Lung (tissue), 12 donors: ENCODE measurements around the gene GRID1. TPM values are rescaled to one million over a fixed set of nuclear protein-coding genes. Genes with fewer than 3 reads are reported as not detected.
A peak's percentile ranks its signal among the peaks of the same experiment; 100 is the strongest.

Experiments used
- ATAC-seq: fragments of 200-7000 bp; cut with Tn5 transposase; one replicate; pipeline ENCODE4 v1.9.1; 2020; ENCODE audit warnings: moderate number of reproducible peaks; ENCODE audit not compliant: insufficient read depth, low FRiP score
- DNase-seq, 3 donors: peaks; one replicate each; pipeline ENCODE4 v3.0.0-alpha.2; 2013 to 2017
- H3K27ac ChIP-seq, 2 donors: one replicate each; pipeline ENCODE4 v1.5.1; 2013; ENCODE audit warnings: mild to moderate bottlenecking in 2 of 2, moderate library complexity in 2 of 2, control low read depth in 1 of 2, inconsistent platforms in 1 of 2, low read depth in 1 of 2, low read length in 1 of 2
- H3K27me3 ChIP-seq, 3 donors: one replicate each; pipeline ENCODE4 v1.5.1; 2013; ENCODE audit warnings: low read length in 2 of 3; ENCODE audit not compliant: control insufficient read depth in 3 of 3, insufficient read depth in 3 of 3
- H3K36me3 ChIP-seq, 4 donors: one replicate each; pipeline ENCODE4 v1.5.1; 2013; ENCODE audit warnings: low read length in 4 of 4, mild to moderate bottlenecking in 1 of 4, moderate library complexity in 1 of 4; ENCODE audit not compliant: control insufficient read depth in 4 of 4, insufficient read depth in 4 of 4
- H3K4me1 ChIP-seq, 5 donors: one replicate each; pipeline ENCODE4 v1.5.1; 2013; ENCODE audit warnings: low read length in 5 of 5, mild to moderate bottlenecking in 2 of 5, moderate library complexity in 1 of 5; ENCODE audit not compliant: control insufficient read depth in 5 of 5, insufficient read depth in 5 of 5
- H3K4me3 ChIP-seq: one replicate; pipeline ENCODE4 v1.5.1; 2013; ENCODE audit warnings: mild to moderate bottlenecking, control low read depth, moderate library complexity
- H3K9ac ChIP-seq, 2 donors: one replicate each; pipeline ENCODE4 v1.5.1; 2013; ENCODE audit warnings: low read length in 2 of 2, control low read depth in 1 of 2; ENCODE audit not compliant: insufficient read depth in 1 of 2
- H3K9me3 ChIP-seq, 4 donors: one replicate each; pipeline ENCODE4 v1.5.1; 2013; ENCODE audit warnings: low read length in 3 of 4, mild to moderate bottlenecking in 1 of 4, moderate library complexity in 1 of 4; ENCODE audit not compliant: control insufficient read depth in 4 of 4, insufficient read depth in 3 of 4
- WGBS, 2 donors: extraction: QIAGEN DNeasy Blood & Tissue Kit; methylation state at CpG; one replicate each; pipeline ENCODE4 v1.1.7; 2013; 5-methylcytosine and 5-hydroxymethylcytosine counted together
- polyA plus RNA-seq, 2 donors: library from polyadenylated mRNA; stranded (reverse); fragments of 200-250 nt; gene quantifications; one replicate each; pipeline ENCODE4 v1.2.1, GENCODE V29; 2013
- total RNA-seq, 2 donors: library from RNA; depleted of rRNA in 1 of 2; stranded (reverse); fragments of >200 nt in 1 of 2; gene quantifications; one replicate each; pipeline ENCODE4 v1.2.1, GENCODE V29; 2014 to 2021
- TF ChIP-seq, protein P1 (sequence below): IDR thresholded peaks from 2 replicates; pipeline ENCODE4 v1.5.1; 2012; ENCODE audit warnings: mild to moderate bottlenecking; ENCODE audit errors: control extremely low read depth, extremely low read depth
- donor health status: control.
- donor health status: control.
- donor health status: Bipolar disorder and iron deficiency.
- donor health status: healthy.
- donor health status: DM: yes; HTN: yes; CAD: no.

GRID1 gene
- total and polyA plus RNA-seq, 4 donors: 1.1 to 3.6 (median 2.2) TPM

DNA sequence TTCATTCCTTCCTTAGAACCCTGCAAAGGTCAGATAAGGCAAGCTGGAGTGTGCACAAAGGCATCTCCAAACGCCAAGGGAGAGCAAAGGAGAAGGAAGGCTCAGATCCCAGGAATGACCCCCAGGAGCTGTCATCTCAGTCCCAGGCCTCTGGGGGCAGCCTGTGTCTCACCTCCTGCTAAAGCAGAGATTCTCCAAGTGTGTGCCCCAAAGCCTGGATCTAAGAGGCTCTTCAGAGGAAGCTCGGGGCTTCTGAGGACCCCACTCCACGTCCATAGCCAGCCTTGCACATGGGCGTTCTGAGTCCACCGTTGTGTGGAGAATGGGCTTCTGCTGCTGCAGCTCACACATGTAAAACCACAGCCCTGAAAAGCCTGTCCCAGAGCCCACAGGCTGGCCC, 5.1 kb upstream of the GRID1 start:
- peaks cover 0 to 64% (median 51%) of the 10 kb centered on the region in 3 donors for H3K27me3 ChIP-seq

DNA sequence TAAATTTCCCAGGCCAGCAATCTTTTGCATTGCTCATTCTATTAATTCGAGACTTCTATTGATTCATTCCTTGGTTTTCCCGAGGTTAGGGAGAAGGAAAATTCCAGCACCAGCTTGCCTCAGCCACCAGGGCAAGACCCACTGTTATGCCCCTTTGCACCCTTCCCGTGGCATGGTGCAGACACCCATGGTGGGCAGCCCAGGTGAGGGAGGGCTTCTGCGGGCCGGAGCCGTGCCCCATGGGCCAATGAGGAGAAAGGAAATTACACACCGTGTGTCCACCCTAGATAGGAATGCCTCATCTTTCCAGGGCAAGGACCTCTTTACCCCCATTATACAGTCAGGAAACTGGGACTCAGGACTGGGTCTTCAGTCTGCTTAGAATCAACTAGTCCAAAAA, 4.5 kb upstream of the GRID1 start:
- Histone ChIP-seq H3K9ac (no peak overlapping the region), H3K9me3 (no peaks in the 10 kb centered on the region), H3K36me3 (no peaks in the 10 kb centered on the region), H3K27ac (no peak overlapping the region), H3K27me3 (peaks cover 0 to 62% (median 47%) of the 10 kb centered on the region in 3 donors), H3K4me1 (peaks cover 0 to 8% (median 0%) of the 10 kb centered on the region in 5 donors), H3K4me3 (no peak overlapping the region)
- DNase-seq: no peak
- TF ChIP-seq, protein P1, sequence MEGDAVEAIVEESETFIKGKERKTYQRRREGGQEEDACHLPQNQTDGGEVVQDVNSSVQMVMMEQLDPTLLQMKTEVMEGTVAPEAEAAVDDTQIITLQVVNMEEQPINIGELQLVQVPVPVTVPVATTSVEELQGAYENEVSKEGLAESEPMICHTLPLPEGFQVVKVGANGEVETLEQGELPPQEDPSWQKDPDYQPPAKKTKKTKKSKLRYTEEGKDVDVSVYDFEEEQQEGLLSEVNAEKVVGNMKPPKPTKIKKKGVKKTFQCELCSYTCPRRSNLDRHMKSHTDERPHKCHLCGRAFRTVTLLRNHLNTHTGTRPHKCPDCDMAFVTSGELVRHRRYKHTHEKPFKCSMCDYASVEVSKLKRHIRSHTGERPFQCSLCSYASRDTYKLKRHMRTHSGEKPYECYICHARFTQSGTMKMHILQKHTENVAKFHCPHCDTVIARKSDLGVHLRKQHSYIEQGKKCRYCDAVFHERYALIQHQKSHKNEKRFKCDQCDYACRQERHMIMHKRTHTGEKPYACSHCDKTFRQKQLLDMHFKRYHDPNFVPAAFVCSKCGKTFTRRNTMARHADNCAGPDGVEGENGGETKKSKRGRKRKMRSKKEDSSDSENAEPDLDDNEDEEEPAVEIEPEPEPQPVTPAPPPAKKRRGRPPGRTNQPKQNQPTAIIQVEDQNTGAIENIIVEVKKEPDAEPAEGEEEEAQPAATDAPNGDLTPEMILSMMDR: no peak
- no peak for ATAC-seq
- WGBS, 2 donors: 81 to 87% methylated on average over 7 of the region's 7 CpGs

More for the DNA sequence above, 5.1 kb upstream of the GRID1 start:
- Histone ChIP-seq H3K36me3 (no peaks in the 10 kb centered on the region), H3K4me1 (peaks cover 0 to 7% (median 0%) of the 10 kb centered on the region in 5 donors), H3K9me3 (peaks cover 0 to 3% (median 0%) of the 10 kb centered on the region in 4 donors), H3K9ac (no peak overlapping the region), H3K4me3 (no peak overlapping the region), H3K27ac (no peak overlapping the region)
- DNase-seq (no peak), ATAC-seq (no peak)
- TF ChIP-seq, protein P1: no peak
- WGBS, 2 donors: 75 to 80% methylated on average over 5 of the region's 5 CpGs

DNA sequence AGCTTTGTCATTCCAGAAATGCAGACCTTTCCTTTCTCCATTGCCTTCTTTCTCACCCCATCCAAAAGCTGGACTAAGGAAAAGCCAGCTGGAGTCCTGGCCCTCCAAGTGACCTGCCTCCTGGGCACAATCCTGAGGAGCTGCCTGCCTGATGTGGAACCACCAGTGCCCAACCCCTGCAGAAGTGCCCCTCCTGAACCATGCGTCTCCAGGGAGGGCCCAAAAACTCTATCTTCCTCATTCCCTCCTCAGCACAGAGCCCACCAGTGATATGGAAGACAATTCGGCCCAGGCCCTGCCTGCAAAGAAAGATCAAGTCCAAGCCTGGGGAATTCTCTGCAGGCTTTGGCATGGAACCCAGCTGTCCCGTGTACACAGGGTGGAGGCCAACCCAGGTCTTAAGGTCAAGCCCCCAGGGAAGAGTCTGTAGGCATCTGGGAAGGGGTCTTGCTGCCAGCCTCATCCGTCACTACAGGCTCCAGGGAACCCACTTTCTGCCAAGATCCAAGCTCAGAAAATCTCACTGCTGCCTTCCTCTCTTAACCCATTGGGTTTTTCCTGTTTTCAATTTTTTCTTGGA, 3.5 kb upstream of the GRID1 start:
- Histone ChIP-seq H3K36me3 (no peaks in the 10 kb centered on the region), H3K4me3 (no peak overlapping the region), H3K9me3 (peaks cover 0 to 4% (median 0%) of the 10 kb centered on the region in 4 donors), H3K4me1 (peaks cover 0 to 15% (median 3%) of the 10 kb centered on the region in 5 donors), H3K9ac (no peak overlapping the region), H3K27me3 (peaks cover 0 to 67% (median 45%) of the 10 kb centered on the region in 3 donors), H3K27ac (no peak overlapping the region)
- 84 to 85% methylated on average over 4 of the region's 4 CpGs for WGBS, 2 donors
- DNase-seq (peak in 1 of 3 donors; percentile 4), ATAC-seq (no peak)
- TF ChIP-seq, protein P1: no peak
